HepG2 (cell line): Measurements from ENCODE around the gene AGAP1.

ENCODE experiments used
- EZH2 ChIP-seq: conservative IDR thresholded peaks from 2 replicates; pipeline ENCODE4 v1.6.1; 2012; ENCODE audit warnings: mild to moderate bottlenecking, low read depth, low read length, moderate library complexity
- ZNF329 ChIP-seq: sonication (generic); formaldehyde crosslinking; IDR thresholded peaks from 2 replicates; pipeline ENCODE4 v1.9.0; 2021; ENCODE audit warnings: low read depth, mild to moderate bottlenecking, missing genetic modification reagents

DNA sequence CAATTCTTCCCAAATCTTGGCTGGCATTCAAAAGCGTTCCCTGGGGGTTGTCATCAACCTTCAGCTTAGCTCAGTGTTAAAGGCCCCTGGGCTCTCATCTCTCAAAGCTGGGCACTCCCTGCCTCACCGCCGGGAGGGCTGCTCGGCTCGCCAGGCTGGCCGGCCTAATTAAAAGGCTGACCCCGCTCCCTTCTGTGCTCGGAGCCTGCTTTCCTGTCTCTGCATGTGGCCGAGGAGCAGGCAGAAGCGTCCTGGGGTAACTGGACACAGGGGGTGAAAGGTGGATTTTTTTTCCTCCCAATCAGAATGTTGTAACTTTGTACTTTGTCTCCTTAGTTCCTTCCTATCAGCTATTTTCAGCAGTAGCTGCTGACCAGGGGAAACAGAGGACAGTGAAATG, 443.2 kb downstream of the AGAP1 start:
- TF ChIP-seq EZH2, result no peak
- no peak for TF ChIP-seq ZNF329 (CRISPR knock-in tag)
